K562 (cell line): ENCODE data around the gene ABLIM1.

Experiments
- CHD7 ChIP-seq: fragments of 200-600 bp; sonication (generic); IDR thresholded peaks from one replicate; pipeline ENCODE4 v1.6.1; 2012; ENCODE audit warnings: mild to moderate bottlenecking, low read depth, low read length, inconsistent platforms
- ETV6 ChIP-seq, 3 experiments: fragments of 150-350 bp in 1 of 3; sonication (generic) in 1 of 3; formaldehyde crosslinking in 1 of 3; IDR thresholded peaks; 2 replicates each; pipeline versions ENCODE4 v1.6.1 to v1.8.0; 2014 to 2022; ENCODE audit warnings: borderline replicate concordance in 2 of 3, low read depth in 2 of 3, antibody characterized with exemption in 1 of 3, low read length in 1 of 3, mild to moderate bottlenecking in 1 of 3, missing genetic modification reagents in 1 of 3
- HNRNPH1 ChIP-seq: fragments of 200-400 bp; formaldehyde crosslinking; optimal IDR thresholded peaks from 2 replicates; pipeline ENCODE3; 2017; ENCODE audit warnings: low read depth, mild to moderate bottlenecking, low read length, moderate library complexity
- JUND ChIP-seq, 2 experiments: IDR thresholded peaks; 2 replicates in 1 of 2; 3 replicates in 1 of 2; pipeline ENCODE4 v1.6.1; 2011; ENCODE audit warnings: borderline replicate concordance in 2 of 2, low read depth in 2 of 2, low read length in 2 of 2, improper control_type of control experiment in 1 of 2, missing biosample characterization in 1 of 2, missing genetic modification characterization in 1 of 2, missing genetic modification reagents in 1 of 2
- NONO ChIP-seq, 2 experiments: fragments of 200-400 bp in 1 of 2; fragments of 450-650 bp in 1 of 2; formaldehyde crosslinking in 1 of 2; IDR thresholded peaks; 2 replicates each; pipeline ENCODE4 v1.6.1; 2017; ENCODE audit warnings: low read depth in 2 of 2, mild to moderate bottlenecking in 2 of 2, moderate library complexity in 2 of 2, low read length in 1 of 2
- REST ChIP-seq, 2 experiments: fragments of 450-650 bp; formaldehyde crosslinking in 1 of 2; IDR thresholded peaks; 2 replicates each; pipeline versions ENCODE4 v1.4.0 to v1.6.1; 2014 to 2020; ENCODE audit warnings: mild to moderate bottlenecking in 2 of 2, borderline replicate concordance in 1 of 2, low read depth in 1 of 2
- ZNF696 ChIP-seq: fragments of 250-450 bp; sonication (Bioruptor Pico); conservative IDR thresholded peaks from 2 replicates; pipeline ENCODE4 v1.4.0; 2020; ENCODE audit warnings: mild to moderate bottlenecking, moderate library complexity
- TF ChIP-seq, protein P1 (sequence below): fragments of 250-450 bp; sonication (Bioruptor Pico); IDR thresholded peaks from 2 replicates; pipeline ENCODE4 v1.5.0; 2022; ENCODE audit warnings: mild to moderate bottlenecking

GRCh38 chr10:114623155-114623554 lies 34.9 kb downstream of the ABLIM1 start:
- TF ChIP-seq ZNF696 (no peak), CHD7 (no peak), NONO (IDR thresholded peaks at IDR 0.05; ENCODE audit: low read depth in 2 of 2, low read length in 1 of 2) (no peak), JUND (IDR thresholded peaks at IDR 0.05; ENCODE audit: borderline replicate concordance, low read depth, low read length) (no peak), JUND (tag; IDR thresholded peaks at IDR 0.05; ENCODE audit: borderline replicate concordance, low read depth, low read length) (no peak), REST (IDR thresholded peaks at IDR 0.05; ENCODE audit: borderline replicate concordance) (no peak), REST (CRISPR knock-in tag; IDR thresholded peaks at IDR 0.05; ENCODE audit: low read depth) (no peak), ETV6 (IDR thresholded peaks at IDR 0.05; ENCODE audit: borderline replicate concordance in 1 of 2, low read depth in 2 of 2, low read length in 1 of 2) (no peak), ETV6 (CRISPR knock-in tag; IDR thresholded peaks at IDR 0.05; ENCODE audit: borderline replicate concordance) (no peak), HNRNPH1 (no peak)
- TF ChIP-seq, protein P1, sequence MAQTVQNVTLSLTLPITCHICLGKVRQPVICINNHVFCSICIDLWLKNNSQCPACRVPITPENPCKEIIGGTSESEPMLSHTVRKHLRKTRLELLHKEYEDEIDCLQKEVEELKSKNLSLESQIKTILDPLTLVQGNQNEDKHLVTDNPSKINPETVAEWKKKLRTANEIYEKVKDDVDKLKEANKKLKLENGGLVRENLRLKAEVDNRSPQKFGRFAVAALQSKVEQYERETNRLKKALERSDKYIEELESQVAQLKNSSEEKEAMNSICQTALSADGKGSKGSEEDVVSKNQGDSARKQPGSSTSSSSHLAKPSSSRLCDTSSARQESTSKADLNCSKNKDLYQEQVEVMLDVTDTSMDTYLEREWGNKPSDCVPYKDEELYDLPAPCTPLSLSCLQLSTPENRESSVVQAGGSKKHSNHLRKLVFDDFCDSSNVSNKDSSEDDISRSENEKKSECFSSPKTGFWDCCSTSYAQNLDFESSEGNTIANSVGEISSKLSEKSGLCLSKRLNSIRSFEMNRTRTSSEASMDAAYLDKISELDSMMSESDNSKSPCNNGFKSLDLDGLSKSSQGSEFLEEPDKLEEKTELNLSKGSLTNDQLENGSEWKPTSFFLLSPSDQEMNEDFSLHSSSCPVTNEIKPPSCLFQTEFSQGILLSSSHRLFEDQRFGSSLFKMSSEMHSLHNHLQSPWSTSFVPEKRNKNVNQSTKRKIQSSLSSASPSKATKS (CRISPR knock-in tag): no peak
